Liver (tissue), 9 donors: ENCODE results near the gene C10orf53. TPM values are rescaled to one million over a fixed set of nuclear protein-coding genes. Genes with fewer than 3 reads are reported as not detected.

Source experiments
- DNase-seq: peaks from one replicate; pipeline ENCODE4 v3.0.0-alpha.2; 2017; ENCODE audit warnings: low spot score
- H3K27ac ChIP-seq, 2 donors: one replicate each; pipeline ENCODE4 v1.7.0; 2013; ENCODE audit warnings: inconsistent platforms in 2 of 2, low read length in 2 of 2, control low read depth in 1 of 2, low read depth in 1 of 2, mild to moderate bottlenecking in 1 of 2
- H3K27me3 ChIP-seq, 4 donors: one replicate each; pipeline versions ENCODE4 v1.6.1 to v1.7.0; 2013; ENCODE audit warnings: low read length in 3 of 4, inconsistent platforms in 1 of 4, mild to moderate bottlenecking in 1 of 4, moderate library complexity in 1 of 4; ENCODE audit not compliant: control insufficient read depth in 4 of 4, insufficient read depth in 4 of 4
- H3K36me3 ChIP-seq, 4 donors: one replicate each; pipeline versions ENCODE4 v1.6.1 to v1.7.0; 2013; ENCODE audit warnings: low read length in 3 of 4, mild to moderate bottlenecking in 3 of 4, low read depth in 1 of 4, moderate library complexity in 1 of 4; ENCODE audit not compliant: control insufficient read depth in 4 of 4, insufficient read depth in 3 of 4
- H3K4me1 ChIP-seq, 4 donors: one replicate each; pipeline versions ENCODE4 v1.6.1 to v1.7.0; 2013; ENCODE audit warnings: low read length in 3 of 4, mild to moderate bottlenecking in 3 of 4, moderate library complexity in 1 of 4; ENCODE audit not compliant: control insufficient read depth in 4 of 4, insufficient read depth in 4 of 4
- H3K4me3 ChIP-seq, 3 donors: one replicate each; pipeline versions ENCODE4 v1.6.1 to v1.7.0; 2013; ENCODE audit warnings: low read length in 3 of 3, control low read depth in 1 of 3, low read depth in 1 of 3, mild to moderate bottlenecking in 1 of 3
- H3K9ac ChIP-seq, 2 donors: one replicate each; pipeline ENCODE4 v1.7.0; 2013; ENCODE audit warnings: low read length in 2 of 2, mild to moderate bottlenecking in 2 of 2, moderate library complexity in 2 of 2, control low read depth in 1 of 2, low read depth in 1 of 2
- H3K9me3 ChIP-seq, 4 donors: one replicate each; pipeline versions ENCODE4 v1.6.1 to v1.7.0; 2013; ENCODE audit warnings: low read length in 3 of 4; ENCODE audit not compliant: control insufficient read depth in 4 of 4
- ATF3 ChIP-seq: IDR thresholded peaks from 2 replicates; pipeline ENCODE4 v1.6.1; 2016; ENCODE audit warnings: antibody characterized with exemption
- CTCF ChIP-seq: fragments of 150-350 bp; IDR thresholded peaks from 2 replicates; pipeline ENCODE4 v1.5.1; 2017; ENCODE audit warnings: improper control_type of control experiment, low read depth, low read length; ENCODE audit not compliant: missing input control
- EGR1 ChIP-seq, 2 donors: IDR thresholded peaks; 2 replicates each; pipeline ENCODE4 v1.6.1; 2016 to 2018; ENCODE audit warnings: antibody characterized with exemption in 2 of 2, low read depth in 2 of 2
- FOXA1 ChIP-seq: IDR thresholded peaks from 2 replicates; pipeline ENCODE4 v1.6.1; 2016; ENCODE audit warnings: antibody characterized with exemption
- FOXA2 ChIP-seq: IDR thresholded peaks from 2 replicates; pipeline ENCODE4 v1.6.1; 2016; ENCODE audit warnings: antibody characterized with exemption
- GABPA ChIP-seq, 2 donors: IDR thresholded peaks in 1 of 2; conservative IDR thresholded peaks in 1 of 2; 2 replicates each; pipeline ENCODE4 v1.6.1; 2016; ENCODE audit warnings: antibody characterized with exemption in 2 of 2, mild to moderate bottlenecking in 1 of 2, moderate library complexity in 1 of 2
- HNF4A ChIP-seq, 2 donors: conservative IDR thresholded peaks; 2 replicates each; pipeline ENCODE4 v1.6.1; 2016; ENCODE audit warnings: antibody characterized with exemption in 2 of 2, mild to moderate bottlenecking in 2 of 2
- HNF4G ChIP-seq: IDR thresholded peaks from 2 replicates; pipeline ENCODE4 v1.6.1; 2016; ENCODE audit warnings: antibody characterized with exemption
- JUND ChIP-seq, 2 donors: IDR thresholded peaks; 2 replicates each; pipeline ENCODE4 v1.6.1; 2016; ENCODE audit warnings: antibody characterized with exemption in 2 of 2
- MAX ChIP-seq: IDR thresholded peaks from 2 replicates; pipeline ENCODE4 v1.6.1; 2016; ENCODE audit warnings: antibody characterized with exemption
- NR2F2 ChIP-seq: IDR thresholded peaks from 2 replicates; pipeline ENCODE4 v1.6.1; 2016; ENCODE audit warnings: antibody characterized with exemption
- RAD21 ChIP-seq, 2 donors: IDR thresholded peaks; 2 replicates each; pipeline ENCODE4 v1.6.1; 2016; ENCODE audit warnings: antibody characterized with exemption in 2 of 2, mild to moderate bottlenecking in 2 of 2
- REST ChIP-seq: IDR thresholded peaks from 2 replicates; pipeline ENCODE4 v1.6.1; 2016; ENCODE audit warnings: antibody characterized with exemption, mild to moderate bottlenecking
- RXRA ChIP-seq, 2 donors: IDR thresholded peaks; 2 replicates each; pipeline ENCODE4 v1.6.1; 2017 to 2018; ENCODE audit warnings: antibody characterized with exemption in 2 of 2, mild to moderate bottlenecking in 1 of 2
- SP1 ChIP-seq: IDR thresholded peaks from 2 replicates; pipeline ENCODE4 v1.6.1; 2018; ENCODE audit warnings: antibody characterized with exemption, mild to moderate bottlenecking
- TAF1 ChIP-seq: conservative IDR thresholded peaks from 2 replicates; pipeline ENCODE4 v1.6.1; 2016; ENCODE audit warnings: antibody characterized with exemption, mild to moderate bottlenecking
- YY1 ChIP-seq: IDR thresholded peaks from 2 replicates; pipeline ENCODE4 v1.6.1; 2016; ENCODE audit warnings: antibody characterized with exemption, mild to moderate bottlenecking
- ZBTB33 ChIP-seq: IDR thresholded peaks from 2 replicates; pipeline ENCODE4 v1.6.1; 2016; ENCODE audit warnings: antibody characterized with exemption
- WGBS: extraction: QIAGEN DNeasy Blood & Tissue Kit; methylation state at CpG from one replicate; pipeline ENCODE4 v1.1.7; 2013; 5-methylcytosine and 5-hydroxymethylcytosine counted together
- polyA plus RNA-seq, 2 donors: library from polyadenylated mRNA; stranded (reverse) in 1 of 2; unstranded in 1 of 2; fragments of 200-250 nt in 1 of 2; fragments of >200 nt in 1 of 2; fragmentation: Nextera tagmentation in 1 of 2; extraction: Ambion mirVana in 1 of 2; gene quantifications; one replicate each; pipeline versions ENCODE4 v1.2.1 to v1.2.3, GENCODE V29; 2013 to 2015
- total RNA-seq, 2 donors: library from RNA; depleted of rRNA; stranded (reverse); fragments of >200 nt; gene quantifications; one replicate each; pipeline ENCODE4 v1.2.3, GENCODE V29; 2014
- donor health status: healthy.
- donor health status: healthy.
- donor health status: healthy.
- donor health status: healthy.
- donor health status: healthy.

Gene C10orf53
- total and polyA plus RNA-seq, 4 donors: not detected

GRCh38 chr10:49745756-49746155 lies 66.3 kb downstream of the C10orf53 start:
- Histone ChIP-seq H3K27ac (no peak overlapping the region), H3K9ac (no peak overlapping the region), H3K9me3 (no peaks in the 10 kb centered on the region), H3K36me3 (peaks cover 21 to 83% (median 41%) of the 10 kb centered on the region in 4 donors), H3K4me1 (no peaks in the 10 kb centered on the region), H3K4me3 (no peak overlapping the region), H3K27me3 (no peaks in the 10 kb centered on the region)
- TF ChIP-seq SP1: no peak
- no peak for TF ChIP-seq HNF4A (conservative IDR thresholded peaks at IDR 0.05)
- TF ChIP-seq MAX: no peak
- TF ChIP-seq CTCF: no peak
- no peak for TF ChIP-seq NR2F2
- no peak for TF ChIP-seq ZBTB33
- TF ChIP-seq TAF1: no peak
- TF ChIP-seq YY1: no peak
- no peak for TF ChIP-seq EGR1 (IDR thresholded peaks at IDR 0.05; ENCODE audit: low read depth in 2 of 2)
- TF ChIP-seq REST: no peak
- TF ChIP-seq FOXA1: no peak
- no peak for TF ChIP-seq RAD21 (IDR thresholded peaks at IDR 0.05)
- TF ChIP-seq GABPA (IDR thresholded peaks at IDR 0.05 in 1 of 2, conservative IDR thresholded peaks at IDR 0.05 in 1 of 2): no peak
- no peak for TF ChIP-seq JUND (IDR thresholded peaks at IDR 0.05)
- no peak for TF ChIP-seq FOXA2
- TF ChIP-seq HNF4G: no peak
- no peak for TF ChIP-seq ATF3
- no peak for TF ChIP-seq RXRA (IDR thresholded peaks at IDR 0.05)
- WGBS: 94% methylated on average over 12 of the region's 12 CpGs
- DNase-seq: no peak
